Stimulated activated CD4-positive, alpha-beta T cell treated with anti-CD3 and anti-CD28 coated beads, Interleukin-4, amount 100 ng/mL, for 24 hours (primary cell): Measurements from ENCODE around the gene TNFAIP8L3.
"Not testable (repeated sequence)": the region's sequence is repeated elsewhere in the genome, so short reads cannot be mapped to it uniquely, and the experiment has no call there.

Experiments used
- DNase-seq: peaks from one replicate; pipeline ENCODE4 v3.0.0-alpha.2; 2020

TNFAIP8L3 gene

DNA sequence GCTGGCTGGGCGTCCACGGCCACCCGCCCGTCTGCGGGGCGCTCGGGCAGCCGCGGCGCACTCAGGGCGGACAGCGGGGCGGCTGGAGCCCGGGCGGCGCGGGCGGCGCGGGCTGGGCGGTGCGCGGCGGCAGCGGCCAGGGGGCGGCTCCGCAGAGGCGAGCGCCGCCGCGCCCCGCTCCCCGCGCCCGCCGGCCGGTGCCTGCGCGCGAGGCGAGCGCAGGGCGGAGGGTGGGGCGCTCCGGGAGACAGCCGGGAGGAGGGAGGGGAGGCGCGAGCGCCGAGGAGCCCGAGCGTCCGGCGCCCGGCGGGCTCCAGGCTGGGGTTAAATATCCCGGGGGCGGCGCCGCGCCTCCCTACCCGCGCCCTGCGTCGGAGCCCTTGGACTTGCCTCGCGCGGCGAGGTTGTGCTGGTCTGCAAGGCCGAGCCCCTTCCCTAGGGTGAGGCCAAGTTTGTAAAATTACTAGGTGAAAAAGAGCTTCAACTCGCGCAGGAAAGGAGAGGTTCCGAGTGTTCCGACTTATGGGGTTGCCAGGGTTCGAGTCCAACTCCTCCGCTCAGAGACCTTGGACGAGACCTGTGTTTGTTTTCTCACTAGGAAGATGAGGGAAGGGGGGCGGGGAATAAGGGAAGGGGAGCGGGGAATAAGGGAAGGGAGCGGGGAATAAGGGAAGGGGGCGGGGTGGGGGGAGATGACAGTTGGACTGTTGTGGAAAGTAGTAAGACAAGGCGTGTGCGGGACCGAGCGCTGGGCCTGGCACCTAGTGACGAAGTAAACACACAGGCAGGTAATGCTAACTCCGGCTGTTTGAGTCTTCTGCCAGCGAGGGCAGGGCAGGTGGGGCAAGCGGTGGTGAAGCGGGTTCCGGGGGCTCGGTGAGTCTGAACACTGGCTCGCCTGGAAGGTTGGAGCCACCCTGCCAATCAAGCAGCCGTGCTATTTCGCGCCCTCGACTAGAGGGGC, at the start of gene TNFAIP8L3:
TSS of gene TNFAIP8L3 (minus strand) at position 301 of the 964 bp plus-strand sequence. CDS start 311 bp downstream, outside the sequence.
- no peak for DNase-seq

DNA sequence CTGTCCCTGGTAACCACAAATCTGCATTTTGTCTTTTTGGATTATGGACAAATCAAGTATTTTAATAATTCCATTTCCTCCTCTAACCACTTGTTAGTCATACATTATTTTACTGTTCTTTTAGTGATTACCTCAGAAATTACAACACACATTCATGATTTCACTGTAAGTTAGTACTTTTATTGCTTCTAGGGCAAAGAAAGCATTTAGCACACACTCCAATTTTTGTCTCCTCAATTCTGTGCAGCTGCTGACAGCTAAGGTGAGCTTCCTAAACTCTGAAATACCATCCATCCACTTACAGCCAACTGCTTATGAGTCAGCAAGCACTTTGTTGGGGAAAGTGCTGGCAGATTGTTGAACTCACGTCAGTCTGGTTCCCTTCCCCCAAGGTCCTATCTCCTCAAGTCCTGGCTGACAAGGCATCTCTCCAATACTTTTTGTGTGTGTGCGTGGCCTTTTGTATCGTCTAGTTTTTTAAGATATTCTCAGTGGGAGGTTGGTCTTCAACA, 49.4 kb upstream of the TNFAIP8L3 start:
- DNase-seq = no peak

DNA sequence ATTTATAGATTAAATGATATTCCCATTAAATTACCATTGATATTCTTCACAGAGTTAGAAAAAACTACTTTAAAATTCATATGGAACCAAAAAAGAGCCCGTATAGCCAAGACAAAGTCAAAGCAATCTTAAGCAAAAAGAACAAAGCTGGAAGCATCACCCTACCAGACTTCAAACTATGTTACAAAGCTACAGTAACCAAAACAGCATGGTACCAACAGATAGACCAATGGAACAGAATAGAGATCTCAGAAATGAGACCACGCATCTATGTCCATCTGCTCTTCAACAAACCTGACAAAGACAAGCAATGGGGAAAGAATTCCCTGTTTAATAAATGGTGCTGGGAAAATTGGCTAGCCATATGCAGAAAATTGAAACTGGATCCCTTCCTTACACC, 45.6 kb upstream of the TNFAIP8L3 start:
- not testable (repeated sequence) for DNase-seq

DNA sequence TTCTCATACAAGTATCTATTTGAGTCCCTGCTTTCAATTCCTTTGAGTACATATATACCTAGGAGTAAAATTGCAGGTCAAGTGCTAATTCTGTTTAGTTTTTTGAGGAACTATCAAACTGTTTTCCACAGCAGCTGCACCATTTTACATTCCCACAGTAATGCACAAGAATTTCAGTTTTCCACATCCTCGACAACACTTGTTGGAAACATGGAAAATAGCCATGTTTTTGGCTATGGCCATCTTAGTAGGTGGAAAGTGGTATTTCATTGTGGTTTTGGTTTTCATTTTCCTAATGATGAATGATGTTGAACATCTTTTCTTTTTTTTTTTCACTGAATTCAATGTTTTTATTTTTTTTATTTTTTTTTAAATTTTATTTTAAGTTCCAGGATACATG, 44.4 kb upstream of the TNFAIP8L3 start:
- DNase-seq = no peak

DNA sequence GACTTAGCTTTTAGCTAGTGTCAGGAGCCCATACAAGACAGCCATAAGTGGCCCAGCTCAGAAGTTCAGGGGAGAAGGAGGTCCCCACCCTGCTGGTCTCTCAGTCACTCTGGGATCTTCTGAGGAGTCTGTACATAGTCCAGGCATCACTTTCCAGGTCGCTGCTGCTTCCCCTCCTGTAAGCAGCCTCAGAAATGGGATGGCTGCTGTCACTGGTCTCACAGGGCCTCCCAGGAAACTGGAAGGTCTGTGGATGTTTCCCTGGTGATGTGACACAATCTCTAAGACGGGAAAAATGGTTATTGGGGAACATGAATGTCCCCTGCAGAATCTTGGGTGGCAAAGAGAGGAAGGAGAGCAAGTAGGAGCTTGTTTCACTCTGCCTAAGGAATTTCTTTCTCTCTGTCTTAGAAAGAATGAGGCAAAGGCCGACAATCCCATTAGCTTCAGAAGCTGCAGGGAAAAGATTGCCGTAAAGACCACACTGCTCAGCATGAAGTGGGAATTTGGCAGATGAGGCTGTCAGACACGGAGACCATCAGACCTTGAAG, 43.2 kb upstream of the TNFAIP8L3 start:
- DNase-seq = no peak

DNA sequence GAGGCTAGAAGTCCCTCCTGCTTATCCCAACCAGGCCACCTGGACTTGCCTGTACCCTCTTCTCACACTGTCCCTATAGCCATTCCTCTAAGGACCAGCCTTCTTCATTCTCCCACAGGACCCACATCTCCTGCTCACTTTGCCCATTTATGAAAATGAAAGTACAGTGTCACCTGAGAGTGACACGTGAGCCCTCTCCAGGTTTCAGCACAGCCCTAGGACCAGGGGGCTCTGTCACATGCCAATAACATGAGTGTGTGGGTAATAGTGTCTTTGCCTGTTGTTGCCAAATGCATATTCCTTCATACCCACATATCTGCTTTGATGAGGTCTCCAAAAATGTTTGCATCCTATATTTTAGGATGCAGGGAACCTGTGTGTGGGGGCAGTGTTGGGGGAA, 42.3 kb upstream of the TNFAIP8L3 start:
- no peak for DNase-seq

DNA sequence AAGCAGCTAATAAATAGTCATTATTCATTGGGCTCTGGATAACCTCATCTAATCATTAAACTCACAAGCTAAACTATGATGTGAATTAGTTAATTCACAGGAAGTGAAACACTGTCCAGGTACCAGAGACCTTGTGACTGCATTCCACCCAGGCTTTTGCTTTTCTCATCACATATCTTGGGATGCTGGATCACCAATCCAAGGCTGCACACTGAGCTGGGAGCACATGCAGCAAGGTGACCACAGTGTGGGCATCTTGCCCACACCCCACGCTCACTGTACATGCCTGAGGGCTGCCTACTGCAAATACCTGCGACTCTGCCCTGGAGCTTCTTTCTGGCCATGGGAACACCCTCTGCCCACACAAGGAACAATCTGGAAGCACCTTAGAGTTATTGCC, 40.6 kb upstream of the TNFAIP8L3 start:
- DNase-seq = no peak

DNA sequence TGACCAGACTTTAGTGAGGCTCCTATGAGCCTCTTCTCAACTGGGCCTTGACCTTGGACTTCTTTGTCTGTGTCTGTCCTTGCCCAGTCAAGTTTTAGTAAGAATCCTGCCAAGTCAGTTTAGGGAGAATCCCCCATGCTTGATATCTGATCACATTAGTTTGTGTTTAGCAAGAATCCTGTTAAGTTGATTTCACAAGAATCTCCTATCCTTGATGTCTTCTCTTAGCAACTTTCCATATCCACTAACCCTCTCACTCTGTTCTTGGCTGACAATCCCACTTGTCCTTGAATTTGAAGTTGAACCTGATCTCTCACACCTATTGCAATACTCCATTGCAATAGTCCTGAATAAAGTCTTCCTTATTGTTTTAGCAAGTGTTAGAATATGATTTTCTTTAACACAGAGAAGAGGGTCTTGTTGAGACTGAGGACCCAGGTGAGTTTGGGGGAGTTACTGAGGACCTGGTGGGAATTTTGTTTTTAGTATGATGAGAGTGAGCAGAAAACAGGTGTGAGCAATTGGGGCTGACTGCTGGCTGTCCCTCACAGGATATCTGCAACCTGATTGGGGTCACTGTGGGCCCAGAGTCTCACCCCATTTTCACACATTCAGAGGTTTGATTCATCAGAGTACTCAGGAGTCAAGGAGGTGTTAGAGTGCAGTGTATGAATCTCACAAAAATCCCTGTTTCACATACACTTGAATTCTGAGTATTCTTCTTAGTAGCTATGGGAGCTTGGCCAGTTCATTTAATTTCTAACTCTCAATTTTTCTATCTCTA, 39.9 kb upstream of the TNFAIP8L3 start:
- no peak for DNase-seq

DNA sequence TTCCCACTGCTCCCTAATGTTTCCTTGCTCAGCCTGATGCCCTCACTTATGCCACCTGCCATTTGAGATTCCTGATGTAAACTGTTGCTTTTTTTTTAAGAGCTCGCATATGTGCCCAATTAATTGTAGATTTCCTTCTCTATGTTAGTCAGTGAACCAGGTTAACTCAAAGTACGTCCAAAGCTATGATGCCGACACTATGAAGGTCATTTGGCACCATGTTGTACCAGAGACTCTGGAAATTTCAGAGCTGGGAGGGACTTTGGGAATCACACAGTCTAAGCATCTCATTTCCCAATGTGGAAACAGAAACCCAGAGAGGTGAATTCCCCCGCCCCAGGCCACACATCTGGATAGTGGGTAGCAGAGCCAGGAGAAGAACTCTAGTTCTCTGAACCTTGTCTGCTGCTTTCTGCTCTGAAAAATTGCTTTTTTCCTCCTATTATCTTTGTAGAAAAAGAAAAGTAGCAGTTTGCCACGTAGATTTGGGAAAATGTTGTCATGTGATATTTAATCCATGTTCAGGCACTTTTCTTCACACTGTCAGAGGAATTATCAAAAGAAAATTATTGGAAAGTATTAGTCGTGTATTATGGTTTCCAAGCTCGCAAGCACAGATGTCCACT, 38.5 kb upstream of the TNFAIP8L3 start:
- no peak for DNase-seq

DNA sequence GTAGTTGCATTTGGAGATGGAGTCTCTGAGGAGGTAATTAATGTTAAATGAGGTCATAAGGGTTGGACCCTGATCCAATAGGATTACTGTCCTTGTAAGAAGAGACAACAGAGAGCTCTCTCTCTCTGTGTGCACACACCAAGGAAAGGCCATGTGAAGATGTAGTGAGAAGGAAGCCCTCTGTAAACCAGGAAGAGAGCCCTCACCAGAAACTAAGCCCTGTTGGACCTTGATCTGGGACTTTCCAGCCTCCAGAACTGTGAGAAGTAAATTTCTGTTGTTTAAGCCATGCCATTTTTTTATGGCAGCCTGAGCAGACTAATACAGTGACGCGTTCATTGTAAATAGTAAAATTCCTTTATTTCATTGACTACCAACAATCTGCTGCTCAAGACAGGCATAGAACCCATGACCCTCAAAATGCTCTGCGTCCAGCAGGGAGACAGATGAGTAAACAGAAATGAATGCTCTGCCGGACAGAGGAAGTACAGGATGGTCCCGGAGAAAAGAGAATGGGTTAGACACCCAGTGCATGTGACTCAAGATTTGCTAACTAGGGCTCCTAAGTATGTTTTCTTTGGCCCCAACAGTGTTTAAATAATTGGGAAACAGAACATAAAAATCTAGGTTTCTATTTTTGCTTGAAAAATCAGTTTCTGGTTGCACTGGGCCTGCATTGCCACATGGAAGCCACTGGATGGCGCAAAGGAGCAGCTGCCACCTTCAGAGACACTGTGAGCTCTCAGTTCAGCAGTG, 37.9 kb upstream of the TNFAIP8L3 start:
- DNase-seq = no peak

DNA sequence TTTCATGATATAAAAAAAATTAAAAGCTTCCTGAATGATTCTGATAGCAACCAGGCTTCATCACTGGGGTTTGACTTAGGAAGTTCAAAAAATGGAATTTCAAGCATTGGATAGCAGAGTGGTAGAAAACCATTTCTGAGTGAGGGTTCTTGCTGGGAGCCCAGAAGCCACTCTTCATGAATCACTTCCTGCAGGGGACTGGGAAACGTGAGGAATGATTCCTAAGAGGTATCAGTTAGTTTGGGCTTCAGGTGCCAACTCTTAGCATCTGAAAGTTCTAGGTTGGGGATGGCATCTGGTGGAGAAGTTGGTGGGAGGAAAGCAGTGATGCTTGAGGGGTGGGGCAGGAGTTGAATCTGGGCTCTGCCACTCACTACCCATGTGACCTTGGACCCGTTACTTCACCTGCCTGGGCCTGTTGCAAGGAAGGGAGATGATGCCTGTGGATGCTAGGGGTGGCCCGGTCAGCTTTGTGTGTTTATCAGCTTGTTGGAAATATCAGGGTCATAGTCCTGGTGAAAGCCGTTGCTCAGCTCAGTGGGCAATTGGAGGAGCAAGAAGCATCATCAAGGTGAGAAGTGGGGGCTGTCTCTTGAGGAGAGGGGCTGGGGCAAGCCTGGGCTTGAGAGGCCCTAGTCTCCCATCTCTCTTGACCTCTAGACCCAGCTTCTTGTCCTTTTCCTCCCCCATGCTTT, 37.0 kb upstream of the TNFAIP8L3 start:
- no peak for DNase-seq

DNA sequence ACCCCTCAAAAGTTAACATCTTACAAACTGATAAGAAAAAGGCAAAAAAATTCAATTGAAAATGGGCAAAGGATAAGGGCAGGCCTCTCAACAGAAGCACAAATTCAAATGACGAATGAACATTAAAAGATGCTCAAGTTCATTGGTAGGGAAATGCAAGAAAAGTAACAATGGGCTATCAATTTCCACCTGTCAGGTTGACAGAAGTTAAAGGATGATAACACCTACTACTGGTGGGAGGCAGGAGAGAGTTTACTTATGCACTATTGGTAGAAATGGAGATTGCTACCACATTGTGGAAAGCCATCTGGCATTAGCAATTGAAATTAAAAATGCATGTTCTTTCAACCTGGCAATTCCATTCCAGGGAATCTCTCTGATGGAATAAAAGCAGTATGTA, 35.6 kb upstream of the TNFAIP8L3 start:
- no peak for DNase-seq

DNA sequence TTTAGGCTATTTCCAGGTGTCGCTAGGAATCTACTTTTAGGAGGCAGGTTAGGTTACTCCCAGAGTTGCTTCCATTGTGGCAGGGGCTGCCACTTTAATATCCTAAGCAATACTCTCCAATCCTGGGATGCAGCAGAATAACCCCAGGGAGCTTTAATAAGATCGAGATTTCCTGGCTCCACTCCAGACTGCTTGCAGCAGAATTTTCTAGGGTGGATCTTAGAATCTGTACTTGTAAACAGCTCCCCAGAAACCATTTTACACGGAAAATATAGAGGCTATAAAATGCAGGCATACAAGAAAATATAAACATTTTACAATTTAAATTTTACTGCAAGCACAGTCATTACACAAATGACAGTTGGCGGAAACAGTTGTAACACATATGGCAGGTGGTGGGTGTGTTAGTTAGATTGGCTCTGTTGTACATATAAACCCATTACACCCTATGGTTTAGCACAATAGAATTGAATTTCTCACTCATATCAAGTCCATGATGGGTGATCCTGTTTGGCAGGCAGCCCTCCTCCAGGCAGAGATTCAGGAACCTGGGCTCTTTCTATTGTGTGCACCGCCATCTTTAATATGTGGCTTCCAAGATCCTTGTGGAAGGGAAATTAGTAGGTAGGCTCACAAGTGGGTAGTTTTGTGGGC, 35.0 kb upstream of the TNFAIP8L3 start:
- no peak for DNase-seq

DNA sequence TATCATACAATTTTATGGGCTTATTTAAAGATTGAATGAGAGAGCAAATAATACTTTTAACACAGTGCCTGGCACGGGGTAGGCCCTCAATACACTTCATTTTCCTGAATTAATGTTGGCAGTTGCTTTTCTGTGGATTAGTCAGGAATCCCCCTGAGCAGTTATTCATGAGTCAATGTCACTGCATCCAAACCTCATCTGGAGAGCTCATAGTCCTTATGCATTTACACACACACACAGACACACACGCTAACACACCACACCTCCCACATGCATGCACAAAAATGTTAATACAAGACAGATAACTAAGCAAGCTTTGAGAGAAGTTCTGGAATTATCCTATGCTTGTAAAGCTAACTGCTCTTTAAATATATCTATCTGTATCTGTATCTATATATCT, 34.0 kb upstream of the TNFAIP8L3 start:
- no peak for DNase-seq

DNA sequence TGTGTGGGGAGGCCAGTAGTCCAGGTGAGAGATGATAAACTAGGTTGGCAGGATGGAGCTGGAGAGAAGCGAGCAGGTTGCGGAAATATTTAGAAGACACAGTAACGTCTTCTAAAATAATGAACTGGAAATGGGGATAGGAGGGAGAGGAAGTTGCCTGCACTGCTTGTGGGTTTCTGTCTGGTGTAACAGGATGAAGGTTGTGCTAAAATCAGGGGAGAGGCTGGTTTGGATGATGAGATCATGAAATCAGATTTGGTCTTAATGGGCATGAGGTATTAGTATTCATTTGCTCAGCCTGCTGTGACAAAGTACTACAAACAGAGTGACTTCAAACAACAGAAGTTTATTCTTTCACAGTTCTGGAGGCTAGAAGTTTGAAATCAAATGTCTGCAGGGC, 32.1 kb upstream of the TNFAIP8L3 start:
- DNase-seq = no peak

DNA sequence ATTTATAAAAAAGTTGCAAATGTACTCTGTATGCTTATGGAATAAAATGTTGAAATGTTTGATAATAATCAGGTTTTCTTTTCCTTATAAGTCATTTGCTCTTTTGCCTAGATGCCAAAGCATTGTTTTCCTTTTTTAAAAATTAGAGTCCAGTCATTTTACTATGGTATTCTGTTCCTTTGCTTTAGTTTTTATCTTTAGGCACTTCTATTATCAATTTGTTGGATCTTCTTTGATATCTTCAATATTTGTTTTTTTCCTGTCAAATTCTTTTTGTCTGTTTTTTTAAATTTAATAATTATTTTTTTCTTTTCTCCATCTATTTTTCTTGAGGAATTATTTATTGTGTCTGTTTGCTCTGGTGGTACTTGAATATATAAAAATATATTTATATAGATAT, 28.3 kb upstream of the TNFAIP8L3 start:
- not testable (repeated sequence) for DNase-seq

DNA sequence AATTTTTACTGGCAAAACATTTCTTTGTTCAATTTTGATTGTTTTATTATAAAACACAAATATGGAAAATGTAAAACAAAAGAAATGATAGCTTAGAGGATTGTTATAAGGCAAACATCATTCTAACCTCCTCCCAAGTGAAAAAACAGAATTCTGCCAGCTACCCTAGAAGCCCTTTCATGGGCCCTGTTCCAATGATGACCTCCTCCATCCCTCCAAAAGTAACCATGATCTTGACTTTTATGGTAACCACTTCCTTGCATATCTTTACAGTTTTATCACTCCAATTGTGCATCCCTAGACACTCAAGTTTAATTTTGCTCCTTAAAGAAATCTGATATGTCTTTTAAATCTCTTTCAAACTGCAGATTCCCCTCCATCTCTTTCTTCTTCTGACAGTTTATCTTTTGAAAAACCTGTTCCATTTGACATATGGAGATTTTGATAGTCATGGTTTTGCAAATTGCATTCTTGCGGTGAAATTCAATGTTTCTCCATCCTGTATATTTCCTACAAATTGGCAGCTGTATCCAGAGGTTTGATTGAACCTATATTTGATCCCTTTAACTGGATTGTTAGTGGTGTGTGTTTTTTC, 27.0 kb upstream of the TNFAIP8L3 start:
- no peak for DNase-seq

DNA sequence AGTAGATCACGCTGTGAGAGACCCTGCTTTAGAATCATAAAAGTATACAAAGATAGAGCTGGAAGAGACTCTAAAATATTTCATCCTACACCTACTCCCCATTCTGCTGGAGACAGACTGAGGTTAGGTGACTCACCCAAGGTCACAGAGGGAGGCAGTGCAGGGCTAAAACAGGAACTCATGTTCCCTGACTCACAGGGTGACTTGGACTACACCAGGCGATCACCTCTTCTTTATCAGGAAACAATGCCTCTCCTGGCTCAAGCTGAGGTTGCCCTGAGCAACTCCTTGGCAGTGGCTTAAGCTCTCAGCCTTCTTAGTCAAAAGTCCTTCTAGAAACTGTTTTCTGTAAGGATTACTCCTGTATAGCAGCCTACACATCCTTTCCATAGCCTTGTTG, 26.4 kb upstream of the TNFAIP8L3 start:
- DNase-seq = no peak

DNA sequence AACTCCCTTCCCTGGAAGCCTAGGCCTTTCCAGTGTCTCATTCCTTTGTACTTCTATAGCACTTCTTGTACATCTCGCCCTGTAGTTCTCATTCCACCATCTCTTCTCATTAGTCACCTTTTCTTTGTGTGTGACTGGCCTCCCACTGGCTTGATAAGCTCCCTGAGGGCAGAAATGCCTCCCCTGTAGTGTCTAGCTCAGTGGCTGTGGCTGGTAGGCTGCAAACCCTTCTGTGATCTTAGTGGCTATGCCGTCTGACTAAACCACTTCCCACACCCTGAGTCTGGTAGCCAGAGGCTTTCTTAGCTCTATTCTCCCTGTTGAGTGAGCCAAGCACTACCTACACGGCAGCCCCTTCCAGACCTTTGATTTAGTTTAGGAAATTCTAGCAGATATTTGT, 24.4 kb upstream of the TNFAIP8L3 start:
- no peak for DNase-seq

DNA sequence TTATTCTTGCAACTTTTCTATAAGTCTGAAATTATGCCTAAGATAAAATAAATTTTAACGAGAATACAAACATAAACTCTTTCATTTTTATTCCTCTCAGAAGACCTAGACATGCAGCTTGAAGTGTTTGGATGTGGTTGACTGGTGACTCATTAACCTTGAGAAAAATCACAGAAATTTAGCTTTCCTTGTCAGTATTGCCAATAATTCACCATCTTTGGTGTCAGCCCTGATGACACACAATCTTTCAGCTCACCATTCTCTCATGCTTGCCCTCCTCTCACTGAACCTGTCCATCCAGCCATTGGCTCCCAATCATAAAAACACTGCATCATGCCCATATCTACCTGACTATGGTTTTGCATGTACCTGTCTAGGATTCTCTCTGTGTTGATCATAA, 22.6 kb upstream of the TNFAIP8L3 start:
- no peak for DNase-seq
